Loucy (cell line): ENCODE data around the gene CDH12.

Experiments
- CTCF ChIP-seq: fragments of 200-600 bp; sonication (generic); conservative IDR thresholded peaks from 2 replicates; pipeline ENCODE4 v1.5.1; 2014; ENCODE audit warnings: mild to moderate bottlenecking, antibody characterized with exemption, low read length
- EZH2phosphoT487 ChIP-seq: fragments of 200-600 bp; IDR thresholded peaks from 2 replicates; pipeline ENCODE4 v1.6.1; 2018; ENCODE audit warnings: antibody characterized with exemption, mild to moderate bottlenecking, moderate library complexity, borderline replicate concordance

- TF ChIP-seq CTCF (no peak), EZH2phosphoT487 (no peak)
These were observed 275.4 kb downstream of the CDH12 start for GRCh38 chr5:22577711-22578110.
